Endothelial cell of hepatic sinusoid (primary cell): ENCODE measurements around the gene SPINK13.
"Not testable (repeated sequence)": the region's sequence is repeated elsewhere in the genome, so short reads cannot be mapped to it uniquely, and the experiment has no call there.

ENCODE experiments used
- in situ Hi-C: cut with HindIII; loops from 2 replicates; pipeline ENCODE4 v1.10.0; 2017; ENCODE audit warnings: low sequenced_read_pairs

SPINK13 gene

DNA sequence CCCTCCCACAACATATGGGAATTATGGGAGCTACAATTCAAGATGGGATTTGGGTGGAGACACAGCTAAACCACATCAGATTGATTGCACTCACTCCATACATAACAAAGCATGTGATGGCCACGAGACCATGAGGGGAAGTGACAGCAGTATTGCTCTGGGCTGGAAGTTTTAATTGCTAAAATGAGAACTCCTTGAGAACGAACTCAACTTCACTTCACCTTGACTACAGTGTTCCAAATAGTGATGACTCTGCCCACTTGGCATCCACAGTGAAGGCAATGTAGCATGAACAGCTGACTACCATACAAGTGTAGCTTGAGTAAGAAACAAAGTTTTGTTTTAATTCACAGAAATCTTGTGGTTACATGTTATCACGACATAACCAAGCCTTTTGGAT, 42.9 kb downstream of the SPINK13 start:
- in situ Hi-C loops, result no loop called here

DNA sequence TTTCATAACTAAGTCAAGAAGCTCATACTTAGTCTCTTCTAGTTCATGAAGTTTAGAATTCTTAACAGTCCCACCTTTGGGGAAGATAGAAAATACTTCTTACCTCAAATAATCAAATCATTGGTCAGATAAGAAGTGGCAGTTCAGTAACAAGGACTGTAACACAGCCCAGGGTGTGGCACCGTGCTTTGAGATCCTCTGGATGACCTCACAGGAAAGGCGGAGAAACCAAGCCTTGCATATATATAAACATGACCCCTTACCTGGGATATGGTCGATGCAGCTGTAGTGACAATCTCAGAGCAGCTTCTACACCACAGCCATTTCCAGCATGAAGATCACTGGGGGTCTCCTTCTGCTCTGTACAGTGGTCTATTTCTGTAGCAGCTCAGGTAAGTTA, 43.6 kb downstream of the SPINK13 start, which contains the start of gene SPINK7:
SPINK7 (plus strand) TSS at position 271 of the 400 bp plus-strand sequence; CDS start at position 332, 61 bp downstream.
- in situ Hi-C loops, result no loop called here

DNA sequence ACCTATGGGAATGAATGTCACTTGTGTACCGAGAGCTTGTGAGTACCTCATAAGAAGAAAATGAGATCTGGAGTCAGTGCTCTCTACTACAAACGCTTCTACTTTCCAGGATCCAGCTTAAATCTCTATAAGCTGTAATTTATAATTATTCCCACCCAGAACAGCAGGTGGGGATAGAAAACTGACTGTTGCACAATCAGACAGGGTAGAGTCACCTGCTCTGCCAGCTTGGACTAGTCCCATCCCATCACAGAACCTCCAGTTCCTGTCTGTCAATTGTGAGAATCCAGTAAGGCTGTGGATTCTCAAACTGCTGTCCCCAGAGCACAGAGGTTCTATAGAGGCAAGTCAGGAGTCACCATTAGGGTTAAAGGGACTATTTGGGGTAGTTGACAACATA, 45.6 kb downstream of the SPINK13 start:
- in situ Hi-C loops, result no loop called here

DNA sequence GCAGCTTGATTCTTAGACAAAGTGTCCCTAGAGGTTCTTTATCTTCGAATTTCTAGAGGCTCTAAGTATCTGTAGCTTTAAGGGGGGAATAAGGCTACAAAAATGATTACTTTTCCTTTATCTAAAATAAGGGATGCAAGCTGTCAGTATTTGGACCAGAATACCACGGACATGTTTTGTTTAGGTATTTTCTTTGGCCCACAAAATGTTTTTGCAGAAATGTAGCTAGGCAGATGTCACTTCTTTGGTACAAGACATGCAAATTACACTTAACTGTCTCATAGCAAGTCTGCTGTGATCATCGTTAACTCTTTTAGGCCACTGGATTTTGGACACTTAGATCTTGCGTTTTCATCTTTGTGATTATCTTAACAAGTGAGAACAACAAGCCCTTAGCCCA, 46.1 kb downstream of the SPINK13 start:
- in situ Hi-C loops, result no loop called here

DNA sequence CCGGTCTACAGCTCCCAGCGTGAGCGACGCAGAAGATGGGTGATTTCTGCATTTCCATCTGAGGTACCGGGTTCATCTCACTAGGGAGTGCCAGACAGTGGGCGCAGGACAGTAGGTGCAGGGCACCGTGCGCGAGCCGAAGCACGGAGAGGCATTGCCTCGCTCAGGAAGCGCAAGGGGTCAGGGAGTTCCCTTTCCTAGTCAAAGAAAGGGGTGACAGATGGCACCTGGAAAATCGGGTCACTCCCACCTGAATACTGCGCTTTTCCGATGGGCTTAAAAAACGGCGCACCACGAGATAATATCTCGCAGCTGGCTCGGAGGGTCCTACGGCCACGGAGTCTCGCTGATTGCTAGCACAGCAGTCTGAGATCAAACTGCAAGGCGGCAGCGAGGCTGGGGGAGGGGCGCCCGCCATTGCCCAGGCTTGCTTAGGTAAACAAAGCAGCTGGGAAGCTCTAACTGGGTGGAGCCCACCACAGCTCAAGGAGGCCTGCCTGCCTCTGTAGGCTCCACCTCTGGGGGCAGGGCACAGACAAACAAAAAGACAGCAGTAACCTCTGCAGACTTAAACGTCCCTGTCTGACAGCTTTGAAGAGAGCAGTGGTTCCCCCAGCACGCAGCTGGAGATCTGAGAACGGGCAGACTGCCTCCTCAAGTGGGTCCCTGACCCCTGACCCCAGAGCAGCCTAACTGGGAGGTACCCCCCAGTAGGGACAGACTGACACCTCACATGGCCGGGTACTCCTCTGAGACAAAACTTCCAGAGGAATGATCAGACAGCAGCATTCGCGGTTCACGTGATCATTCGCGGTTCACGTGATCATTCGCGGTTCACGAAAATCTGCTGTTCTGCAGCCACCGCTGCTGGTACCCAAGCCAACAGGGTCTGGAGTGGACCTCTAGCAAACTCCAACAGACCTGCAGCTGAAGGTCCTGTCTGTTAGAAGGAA, 51.7 kb downstream of the SPINK13 start:
- in situ Hi-C loops, result not testable (repeated sequence)

DNA sequence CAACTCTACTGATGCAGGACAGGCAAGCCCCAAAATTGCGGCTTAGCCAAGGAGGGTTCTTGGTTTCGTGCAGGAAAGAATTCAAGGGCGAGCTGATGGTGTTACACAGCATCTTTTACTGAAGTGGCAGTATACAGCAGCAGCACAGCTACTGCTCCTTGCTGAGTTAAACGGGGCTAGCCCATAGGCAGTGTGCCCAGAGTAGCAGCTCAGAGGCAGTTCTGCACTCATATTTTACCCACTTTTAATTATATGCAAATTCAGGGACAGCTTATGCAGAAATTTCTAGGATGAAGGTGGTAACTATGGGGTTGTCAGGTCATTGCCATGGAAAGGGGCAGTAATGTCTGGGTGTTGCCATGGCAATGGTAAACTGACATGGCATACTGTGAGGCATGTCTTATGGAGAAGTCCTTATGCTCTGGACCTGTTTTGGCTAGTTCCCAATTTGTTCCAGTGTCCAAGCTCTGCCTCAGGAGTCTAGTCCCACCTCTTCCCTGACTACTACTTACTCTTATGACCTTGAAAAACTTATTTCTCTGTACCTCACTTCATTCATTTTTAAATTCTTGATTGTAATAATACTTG, 64.8 kb downstream of the SPINK13 start:
- in situ Hi-C loops, result no loop called here

DNA sequence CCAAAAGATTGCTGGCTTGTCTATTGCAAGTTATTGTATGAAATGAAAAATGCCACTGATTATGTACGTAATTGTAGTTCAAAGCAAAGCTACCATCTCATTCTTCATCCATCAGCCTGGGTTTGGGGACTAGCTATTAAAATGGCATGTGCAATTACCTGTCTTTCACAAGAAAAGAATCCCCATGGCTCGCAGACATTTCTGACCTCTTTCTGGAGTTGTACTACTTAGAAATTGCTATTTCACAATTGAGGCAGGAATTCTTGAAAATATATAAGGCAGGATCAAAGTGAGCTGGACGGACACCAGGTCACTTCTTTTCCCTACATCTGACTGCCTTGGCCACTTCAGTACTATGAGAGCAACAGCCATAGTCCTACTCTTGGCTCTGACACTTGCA, 66.7 kb downstream of the SPINK13 start, which contains the start of gene SPINK9:
SPINK9 (plus strand) TSS at position 301 of the 400 bp plus-strand sequence; CDS start at position 356, 55 bp downstream.
- in situ Hi-C loops, result no loop called here
